HUDEP-2 (cell line): ENCODE data around the gene ACTL9.
"Not testable (repeated sequence)": the region's sequence is repeated elsewhere in the genome, so short reads cannot be mapped to it uniquely, and the experiment has no call there.

Source experiments
- DNase-seq, 76 experiments: peaks; one replicate each; lab custom pipeline; 2025; ENCODE audit not compliant: unreplicated experiment in 76 of 76; lab: John Stamatoyannopoulos, UW

The ACTL9 gene

GRCh38 chr19:8698433-8699063 is at the start of gene ACTL9:
Gene ACTL9, minus strand, starts transcription at chr19:8698795. Its CDS starts 94 bp downstream, at chr19:8698701.
- DNase-seq: no peak

GRCh38 chr19:8739291-8740065 is 40.9 kb upstream of the ACTL9 start:
- not testable (repeated sequence) for DNase-seq

GRCh38 chr19:8738377-8738776 is 39.8 kb upstream of the ACTL9 start:
- no peak for DNase-seq

- DNase-seq: peak in 2 of 76 experiments; percentile 2 to 10
Observed at GRCh38 chr19:8731428-8732169, 33.0 kb upstream of the ACTL9 start.

- DNase-seq: no peak
Observed at GRCh38 chr19:8724276-8724675, 25.7 kb upstream of the ACTL9 start.

- DNase-seq: no peak
Observed at GRCh38 chr19:8722032-8722431, 23.4 kb upstream of the ACTL9 start.

- no peak for DNase-seq
Observed at GRCh38 chr19:8721334-8721733, 22.7 kb upstream of the ACTL9 start, which contains the start of gene OR2Z1. Gene OR2Z1, plus strand, starts transcription at chr19:8721634. Its CDS starts 9,395 bp downstream, at chr19:8731029.

- peak in 1 of 76 experiments; percentile 21 for DNase-seq
Observed at GRCh38 chr19:8710337-8710736, 11.7 kb upstream of the ACTL9 start.

- peak in 3 of 76 experiments; percentile 12 to 36 (median 22) for DNase-seq
Observed at GRCh38 chr19:8705742-8706141, 7.1 kb upstream of the ACTL9 start.

GRCh38 chr19:8705304-8705703 is 6.7 kb upstream of the ACTL9 start:
- DNase-seq: peak in 1 of 76 experiments; percentile 7

- no peak for DNase-seq
Observed at GRCh38 chr19:8703223-8703622, 4.6 kb upstream of the ACTL9 start.

- DNase-seq: peak in 9 of 76 experiments; percentile 7 to 38 (median 24)
Observed at GRCh38 chr19:8702350-8702749, 3.8 kb upstream of the ACTL9 start.

- no peak for DNase-seq
Observed at GRCh38 chr19:8700956-8701355, 2.4 kb upstream of the ACTL9 start.

- DNase-seq: no peak
Observed at GRCh38 chr19:8699908-8700307, 1.3 kb upstream of the ACTL9 start.

GRCh38 chr19:8697671-8698432 is 743 bp downstream of the ACTL9 start:
- DNase-seq: peak in 2 of 76 experiments; percentile 4 to 11

- no peak for DNase-seq
Observed at GRCh38 chr19:8696993-8697392, 1.6 kb downstream of the ACTL9 start.

GRCh38 chr19:8695911-8696310 is 2.7 kb downstream of the ACTL9 start:
- DNase-seq: no peak

GRCh38 chr19:8695501-8695900 is 3.1 kb downstream of the ACTL9 start:
- no peak for DNase-seq

GRCh38 chr19:8690753-8691539 is 7.6 kb downstream of the ACTL9 start:
- DNase-seq: no peak

GRCh38 chr19:8688930-8689329 is 9.7 kb downstream of the ACTL9 start:
- no peak for DNase-seq
